HCT116 (cell line): Measurements from ENCODE around the gene SNTG2. TPM values are rescaled to one million over a fixed set of nuclear protein-coding genes. Genes with fewer than 3 reads are reported as not detected.

ENCODE experiments used
- ATAC-seq: fragments of 200-7000 bp; cut with Tn5 transposase; 2 replicates; pipeline ENCODE4 v1.9.1; 2020; ENCODE audit warnings: mild to moderate bottlenecking, moderate library complexity
- BruUV-seq: library from RNA; stranded (reverse); fragments of 400-500 nt; replicated peaks from 2 replicates; lab custom pipeline; 2021; lab: Mats Ljungman, UMichigan
- CTCF ChIA-PET: fragments of 300-600 bp; sonication (Branson Sonifier 250); formaldehyde crosslinking; loops from one replicate; lab custom pipeline; 2021; ENCODE audit warnings: antibody characterized with exemption; lab: Charles Lee
- POLR2A ChIA-PET: fragments of 300-600, 350-600 bp; sonication (Branson Sonifier 250); formaldehyde crosslinking; loops from one replicate; lab custom pipeline; 2021; ENCODE audit warnings: antibody characterized with exemption; lab: Charles Lee
- RAD21 ChIA-PET, 2 experiments: fragments of 300-600 bp; sonication (Branson Sonifier 250); formaldehyde crosslinking; loops; one replicate each; lab custom pipeline; 2023; ENCODE audit warnings: low total read pairs in 2 of 2; ENCODE audit not compliant: uncharacterized antibody in 2 of 2, unreplicated experiment in 2 of 2, low non-redundant PET in 1 of 2; lab: Charles Lee
- DNase-seq: peaks from one replicate; pipeline ENCODE4 v3.0.0-alpha.2; 2010; ENCODE audit warnings: low read depth, low spot score
- H2AFZ ChIP-seq: fragments of 200-600 bp; shearing (Covaris generic), sonication (generic); 2 replicates; pipeline ENCODE4 v1.6.1; 2017; ENCODE audit warnings: low read depth, mixed run types, mixed read lengths, antibody characterized with exemption, low read length; ENCODE audit not compliant: poor library complexity, severe bottlenecking
- H3K27ac ChIP-seq: 2 replicates; pipeline ENCODE4 v1.5.1; 2012; ENCODE audit warnings: low read depth, low read length
- H3K27me3 ChIP-seq: fragments of 200-600 bp; sonication (generic); 2 replicates; pipeline ENCODE4 v1.6.1; 2016; ENCODE audit warnings: mixed run types, low read length, mixed read lengths; ENCODE audit not compliant: insufficient read depth
- H3K36me3 ChIP-seq, 2 experiments: fragments of 200-500 bp in 1 of 2; fragments of 200-600 bp in 1 of 2; sonication (Bioruptor generic) in 1 of 2; sonication (generic) in 1 of 2; 2 replicates each; pipeline versions ENCODE4 v1.5.1 to v1.6.1; 2014 to 2016; ENCODE audit warnings: low read length in 2 of 2, inconsistent platforms in 1 of 2, mixed read lengths in 1 of 2, mixed run types in 1 of 2; ENCODE audit not compliant: insufficient read depth in 2 of 2, control insufficient read depth in 1 of 2
- H3K4me1 ChIP-seq, 2 experiments: fragments of 200-600 bp in 1 of 2; sonication (generic) in 1 of 2; 2 replicates each; pipeline versions ENCODE4 v1.5.1 to v1.6.1; 2012 to 2017; ENCODE audit warnings: low read length in 2 of 2, inconsistent platforms in 1 of 2, mild to moderate bottlenecking in 1 of 2, mixed read lengths in 1 of 2, mixed run types in 1 of 2, moderate library complexity in 1 of 2; ENCODE audit not compliant: insufficient read depth in 2 of 2, control insufficient read depth in 1 of 2
- H3K4me2 ChIP-seq: fragments of 200-600 bp; sonication (generic); 2 replicates; pipeline ENCODE4 v1.6.1; 2017; ENCODE audit warnings: mixed run types, low read length, mixed read lengths
- H3K4me3 ChIP-seq, 2 experiments: fragments of 200-600 bp in 1 of 2; sonication (generic) in 1 of 2; replicated peaks in 1 of 2; 2 replicates each; pipeline ENCODE4 v1.5.1; 2011 to 2016; ENCODE audit warnings: low read length in 2 of 2, control low read depth in 1 of 2, low read depth in 1 of 2, mild to moderate bottlenecking in 1 of 2, mixed read lengths in 1 of 2, mixed run types in 1 of 2
- H3K79me2 ChIP-seq: fragments of 200-600 bp; sonication (generic); 2 replicates; pipeline ENCODE4 v1.6.1; 2017; ENCODE audit warnings: mild to moderate bottlenecking, mixed run types, low read length, moderate library complexity, mixed read lengths; ENCODE audit not compliant: insufficient read depth
- H3K9ac ChIP-seq: fragments of 200-600 bp; sonication (generic); 2 replicates; pipeline ENCODE4 v1.6.1; 2016; ENCODE audit warnings: low read length, mixed read lengths
- H3K9me2 ChIP-seq: fragments of 200-600 bp; sonication (generic), shearing (Covaris generic); 2 replicates; pipeline ENCODE4 v1.6.1; 2017; ENCODE audit warnings: mixed run types, mild to moderate bottlenecking, moderate library complexity; ENCODE audit not compliant: insufficient read depth
- H3K9me3 ChIP-seq, 2 experiments: fragments of 200-500 bp in 1 of 2; fragments of 200-600 bp in 1 of 2; sonication (Bioruptor generic) in 1 of 2; sonication (generic) in 1 of 2; 2 replicates each; pipeline ENCODE4 v1.6.1; 2014 to 2017; ENCODE audit warnings: low read length in 2 of 2, mixed read lengths in 2 of 2, inconsistent platforms in 1 of 2, low read depth in 1 of 2, mild to moderate bottlenecking in 1 of 2, mixed run types in 1 of 2, moderate library complexity in 1 of 2; ENCODE audit not compliant: control insufficient read depth in 1 of 2, insufficient read depth in 1 of 2
- H4K20me1 ChIP-seq: fragments of 200-600 bp; sonication (generic), shearing (Covaris generic); 2 replicates; pipeline ENCODE4 v1.6.1; 2017; ENCODE audit warnings: mixed run types, mild to moderate bottlenecking, moderate library complexity; ENCODE audit not compliant: insufficient read depth
- ATF3 ChIP-seq: IDR thresholded peaks from 2 replicates; pipeline ENCODE4 v1.6.1; 2012
- CBX3 ChIP-seq: IDR thresholded peaks from 2 replicates; pipeline ENCODE4 v1.6.1; 2012; ENCODE audit warnings: low read depth
- CEBPB ChIP-seq: IDR thresholded peaks from 2 replicates; pipeline ENCODE4 v1.6.1; 2012; ENCODE audit warnings: low read depth
- CTCF ChIP-seq, 3 experiments: fragments of 200-600 bp in 1 of 3; sonication (generic) in 1 of 3; IDR thresholded peaks in 2 of 3; conservative IDR thresholded peaks in 1 of 3; 2 replicates each; pipeline ENCODE4 v1.5.1; 2012 to 2017; ENCODE audit warnings: low read depth in 2 of 3, low read length in 2 of 3, antibody characterized with exemption in 1 of 3, borderline replicate concordance in 1 of 3, control low read depth in 1 of 3, mild to moderate bottlenecking in 1 of 3, mixed read lengths in 1 of 3, mixed run types in 1 of 3, moderate library complexity in 1 of 3; ENCODE audit not compliant: insufficient read depth in 1 of 3
- EZH2 ChIP-seq: fragments of 200-600 bp; sonication (generic); IDR thresholded peaks from 2 replicates; pipeline ENCODE4 v1.6.1; 2017; ENCODE audit warnings: antibody characterized with exemption, mixed run types
- EZH2phosphoT487 ChIP-seq: fragments of 200-600 bp; IDR thresholded peaks from 2 replicates; pipeline ENCODE4 v1.6.1; 2018; ENCODE audit warnings: antibody characterized with exemption, borderline replicate concordance
- FOSL1 ChIP-seq: IDR thresholded peaks from 2 replicates; pipeline ENCODE4 v1.6.1; 2012; ENCODE audit warnings: low read depth
- JUND ChIP-seq: IDR thresholded peaks from 2 replicates; pipeline ENCODE4 v1.6.1; 2012
- REST ChIP-seq: IDR thresholded peaks from 2 replicates; pipeline ENCODE4 v1.6.1; 2012; ENCODE audit warnings: low read depth
- SIN3A ChIP-seq: IDR thresholded peaks from 2 replicates; pipeline ENCODE4 v1.6.1; 2012; ENCODE audit warnings: low read depth
- SRF ChIP-seq: IDR thresholded peaks from 2 replicates; pipeline ENCODE4 v1.6.1; 2012; ENCODE audit warnings: low read depth
- TCF7L2 ChIP-seq: IDR thresholded peaks from 2 replicates; pipeline ENCODE4 v1.7.0; 2011; ENCODE audit warnings: borderline replicate concordance, inconsistent platforms; ENCODE audit not compliant: insufficient read depth, insufficient read length; ENCODE audit errors: extremely low read depth
- ZBTB33 ChIP-seq: IDR thresholded peaks from 2 replicates; pipeline ENCODE4 v1.6.1; 2011; ENCODE audit warnings: mild to moderate bottlenecking, low read length, moderate library complexity; ENCODE audit not compliant: insufficient replicate concordance; ENCODE audit errors: extremely low read depth
- ZFX ChIP-seq: fragments of 450-650 bp; IDR thresholded peaks from 2 replicates; pipeline ENCODE4 v1.6.1; 2017
- intact Hi-C: fragments of 100-400 bp; cut with micrococcal nuclease; formaldehyde crosslinking; loops from 2 replicates; pipeline ENCODE4 v1.10.0; 2022
- total RNA-seq: library from RNA; stranded (reverse); gene quantifications from one replicate; pipeline ENCODE4 v1.2.1, GENCODE V29; 2021; ENCODE audit not compliant: unreplicated experiment

SNTG2 gene
- total RNA-seq, 1 experiment from 2014 or later, result not detected

- TF ChIP-seq CTCF (IDR thresholded peaks at IDR 0.05 in 2 of 3, conservative IDR thresholded peaks at IDR 0.05 in 1 of 3; ENCODE audit: borderline replicate concordance in 1 of 3, insufficient read depth in 1 of 3, low read depth in 2 of 3, low read length in 2 of 3) (no peak), CBX3 (no peak)
Observed at GRCh38 chr2:1363367-1363766, 412.7 kb downstream of the SNTG2 start (continued).

GRCh38 chr2:1366546-1367134, 416.0 kb downstream of the SNTG2 start:
- intact Hi-C loops, result no loop called here
- Histone ChIP-seq H3K4me3 (no peak overlapping the region), H3K9me3 (no peaks in the 10 kb centered on the region), H3K27me3 (peaks cover 15% of the 10 kb centered on the region), H3K4me2 (no peak overlapping the region), H3K9ac (no peak overlapping the region), H4K20me1 (no peaks in the 10 kb centered on the region), H3K36me3 (no peaks in the 10 kb centered on the region), H3K79me2 (no peaks in the 10 kb centered on the region), H3K4me1 (no peaks in the 10 kb centered on the region), H3K27ac (no peak overlapping the region), H2AFZ (no peak overlapping the region), H3K9me2 (no peaks in the 10 kb centered on the region)
- DNase-seq (no peak), ATAC-seq (no peak)
- ChIA-PET RAD21 (no interaction called here), POLR2A (no interaction called here), CTCF (no interaction called here)
- no TSS peak for BruUV-seq
- TF ChIP-seq CEBPB (no peak), ATF3 (no peak), JUND (no peak), ZFX (no peak), FOSL1 (no peak), EZH2phosphoT487 (no peak), SRF (no peak), TCF7L2 (no peak), REST (no peak), CTCF (IDR thresholded peaks at IDR 0.05 in 2 of 3, conservative IDR thresholded peaks at IDR 0.05 in 1 of 3; ENCODE audit: borderline replicate concordance in 1 of 3, insufficient read depth in 1 of 3, low read depth in 2 of 3, low read length in 2 of 3) (no peak), ZBTB33 (no peak), SIN3A (no peak), EZH2 (no peak)
